ENCODE data around the gene ESRRB.
A peak's percentile ranks its signal among the peaks of the same experiment; 100 is the strongest.

The ESRRB gene

GRCh38 chr14:76514213-76514998 lies 138.5 kb downstream of the ESRRB start:
- Histone ChIP-seq H4K20me1 (ENCODE audit: insufficient read depth, low read length) (no peaks in the 10 kb centered on the region), H3K9me3 (ENCODE audit: low read length) (no peaks in the 10 kb centered on the region), H3K79me2 (ENCODE audit: insufficient read depth, low read length) (no peaks in the 10 kb centered on the region), H3K4me1 (ENCODE audit: insufficient read depth, low read length, severe bottlenecking) (no peaks in the 10 kb centered on the region), H3K4me3 (ENCODE audit: low read depth, low read length, poor library complexity, severe bottlenecking) (no peak overlapping the region), H3K9me2 (ENCODE audit: low read depth, low read length) (no peaks in the 10 kb centered on the region), H3K36me3 (ENCODE audit: insufficient read depth, low read length) (no peaks in the 10 kb centered on the region), H3F3A (ENCODE audit: insufficient read depth, low read length) (no peaks in the 10 kb centered on the region), H3K27me3 (ENCODE audit: insufficient read depth, low read length) (no peaks in the 10 kb centered on the region), H3K27ac (ENCODE audit: low read depth, low read length, poor library complexity, severe bottlenecking) (no peak overlapping the region), H3K9ac (ENCODE audit: low read length) (no peak overlapping the region), H2AFZ (ENCODE audit: low read length) (no peak overlapping the region), H3K4me2 (ENCODE audit: low read length) (no peak overlapping the region)
- peak; percentile 60 for TF ChIP-seq CTCF (IDR thresholded peaks at IDR 0.05; ENCODE audit: low read length)
- no peak for TF ChIP-seq EZH2 (IDR thresholded peaks at IDR 0.05; ENCODE audit: borderline replicate concordance, low read length)

GRCh38 chr14:76516884-76517283 lies 140.9 kb downstream of the ESRRB start:
- H3K9me3 ChIP-seq (ENCODE audit: low read length), result 0 out of 2 replicates have a peak, but pooled peaks cover 4% of the 10 kb centered on the region
- H3K4me2 ChIP-seq (ENCODE audit: low read length), result no peak overlapping the region
- no peak overlapping the region for H3K4me3 ChIP-seq (ENCODE audit: low read depth, low read length, poor library complexity, severe bottlenecking)
- H3K27ac ChIP-seq (ENCODE audit: low read depth, low read length, poor library complexity, severe bottlenecking), result no peak overlapping the region
- H3K27me3 ChIP-seq (ENCODE audit: insufficient read depth, low read length), result no peaks in the 10 kb centered on the region
- no peaks in the 10 kb centered on the region for H3K36me3 ChIP-seq (ENCODE audit: insufficient read depth, low read length)
- no peaks in the 10 kb centered on the region for H3K79me2 ChIP-seq (ENCODE audit: insufficient read depth, low read length)
- H3F3A ChIP-seq (ENCODE audit: insufficient read depth, low read length), result no peaks in the 10 kb centered on the region
- H3K9me2 ChIP-seq (ENCODE audit: low read depth, low read length), result no peaks in the 10 kb centered on the region
- H2AFZ ChIP-seq (ENCODE audit: low read length), result no peak overlapping the region
- no peaks in the 10 kb centered on the region for H3K4me1 ChIP-seq (ENCODE audit: insufficient read depth, low read length, severe bottlenecking)
- no peaks in the 10 kb centered on the region for H4K20me1 ChIP-seq (ENCODE audit: insufficient read depth, low read length)
- no peak overlapping the region for H3K9ac ChIP-seq (ENCODE audit: low read length)
- TF ChIP-seq EZH2 (IDR thresholded peaks at IDR 0.05; ENCODE audit: borderline replicate concordance, low read length) (no peak), CTCF (IDR thresholded peaks at IDR 0.05; ENCODE audit: low read length) (no peak)

DNA sequence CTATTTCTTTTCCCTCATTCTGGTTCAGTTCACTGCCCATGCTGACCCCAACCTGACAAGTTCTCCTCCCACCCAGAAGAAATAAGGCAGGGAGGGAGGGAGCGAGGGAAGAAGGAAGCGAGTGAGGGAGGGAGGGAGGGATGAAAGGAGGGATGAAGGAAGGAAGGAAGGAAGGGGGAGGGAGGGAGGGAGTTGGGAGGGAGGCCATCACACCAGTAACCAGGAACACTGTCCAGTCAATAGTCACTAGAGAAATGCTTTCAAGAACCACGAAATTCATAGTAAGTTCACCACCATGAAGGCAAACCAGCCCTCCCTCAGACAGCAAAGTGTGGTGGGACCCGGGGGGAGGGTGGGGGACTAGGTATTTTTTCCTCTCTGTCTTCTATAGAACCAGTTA lies 142.4 kb downstream of the ESRRB start:
- no peak overlapping the region for H3K9ac ChIP-seq (ENCODE audit: low read length)
- 0 out of 2 replicates have a peak, but pooled peaks cover 4% of the 10 kb centered on the region for H3K9me3 ChIP-seq (ENCODE audit: low read length)
- H3K27ac ChIP-seq (ENCODE audit: low read depth, low read length, poor library complexity, severe bottlenecking), result no peak overlapping the region
- no peaks in the 10 kb centered on the region for H3K27me3 ChIP-seq (ENCODE audit: insufficient read depth, low read length)
- TF ChIP-seq CTCF (IDR thresholded peaks at IDR 0.05; ENCODE audit: low read length) (no peak), EZH2 (IDR thresholded peaks at IDR 0.05; ENCODE audit: borderline replicate concordance, low read length) (no peak)
- no peak overlapping the region for H3K4me3 ChIP-seq (ENCODE audit: low read depth, low read length, poor library complexity, severe bottlenecking)
- H3K4me1 ChIP-seq (ENCODE audit: insufficient read depth, low read length, severe bottlenecking), result no peaks in the 10 kb centered on the region
- H4K20me1 ChIP-seq (ENCODE audit: insufficient read depth, low read length), result no peaks in the 10 kb centered on the region
- H3K4me2 ChIP-seq (ENCODE audit: low read length), result no peak overlapping the region
- H3F3A ChIP-seq (ENCODE audit: insufficient read depth, low read length), result no peaks in the 10 kb centered on the region
- H3K36me3 ChIP-seq (ENCODE audit: insufficient read depth, low read length), result no peaks in the 10 kb centered on the region
- no peak overlapping the region for H2AFZ ChIP-seq (ENCODE audit: low read length)
- no peaks in the 10 kb centered on the region for H3K9me2 ChIP-seq (ENCODE audit: low read depth, low read length)
- no peaks in the 10 kb centered on the region for H3K79me2 ChIP-seq (ENCODE audit: insufficient read depth, low read length)

Data from OCI-LY1 (cell line).